Activated CD4-positive, alpha-beta T cell treated with anti-CD3 and anti-CD28 coated beads for 24 hours (primary cell): ENCODE results near the gene CHD2.

Experiments
- DNase-seq, 2 donors: peaks; one replicate each; pipeline ENCODE4 v3.0.0-alpha.2; 2020; ENCODE audit warnings: low read depth in 2 of 2

CHD2 gene

GRCh38 chr15:93068581-93069199, 168.6 kb downstream of the CHD2 start:
- DNase-seq, result no peak

GRCh38 chr15:93070132-93070531, 170.0 kb downstream of the CHD2 start:
- no peak for DNase-seq

GRCh38 chr15:93070551-93071296, 170.6 kb downstream of the CHD2 start:
- no peak for DNase-seq

GRCh38 chr15:93071469-93071936, 171.4 kb downstream of the CHD2 start:
- no peak for DNase-seq

- no peak for DNase-seq
Observed at GRCh38 chr15:93072011-93072410, 171.9 kb downstream of the CHD2 start.

GRCh38 chr15:93072411-93073394, 172.6 kb downstream of the CHD2 start:
- no peak for DNase-seq

- DNase-seq, result no peak
Observed at GRCh38 chr15:93073465-93073952, 173.4 kb downstream of the CHD2 start.

- no peak for DNase-seq
Observed at GRCh38 chr15:93074599-93074998, 174.5 kb downstream of the CHD2 start.

GRCh38 chr15:93076217-93076616, 176.1 kb downstream of the CHD2 start:
- no peak for DNase-seq

GRCh38 chr15:93076875-93077274, 176.8 kb downstream of the CHD2 start:
- DNase-seq, result no peak
